Thyroid gland (tissue), 4 donors: Measurements from ENCODE around the gene GALNT18. TPM values are rescaled to one million over a fixed set of nuclear protein-coding genes. Genes with fewer than 3 reads are reported as not detected.

ENCODE experiments used
- DNase-seq, 2 donors: peaks; one replicate each; pipeline ENCODE4 v3.0.0-alpha.2; 2019
- H3K27ac ChIP-seq, 3 donors: fragments of 200-600 bp; sonication (generic); 1 replicate in 2 of 3; 2 replicates in 1 of 3; pipeline ENCODE4 v1.5.1; 2016 to 2019; ENCODE audit warnings: mild to moderate bottlenecking in 1 of 3, moderate library complexity in 1 of 3
- H3K27me3 ChIP-seq: fragments of 200-600 bp; sonication (generic); one replicate; pipeline ENCODE4 v1.5.1; 2019
- H3K36me3 ChIP-seq, 2 donors: fragments of 200-600 bp; sonication (generic); one replicate each; pipeline ENCODE4 v1.5.1; 2016 to 2019
- H3K4me1 ChIP-seq, 2 donors: fragments of 200-600 bp; sonication (generic); one replicate each; pipeline ENCODE4 v1.5.1; 2017 to 2019
- H3K4me3 ChIP-seq, 3 donors: fragments of 200-600 bp; sonication (generic); replicated peaks in 1 of 3; 1 replicate in 2 of 3; 2 replicates in 1 of 3; pipeline ENCODE4 v1.5.1; 2016; ENCODE audit warnings: mild to moderate bottlenecking in 1 of 3
- H3K9me3 ChIP-seq: fragments of 200-600 bp; sonication (generic); one replicate; pipeline ENCODE4 v1.5.1; 2017
- CTCF ChIP-seq, 6 experiments: fragments of 200-600 bp in 3 of 6; fragments of 450-650 bp in 3 of 6; sonication (generic) in 3 of 6; IDR thresholded peaks; one replicate each; pipeline ENCODE4 v1.5.1; 2016 to 2019; ENCODE audit warnings: antibody characterized with exemption in 6 of 6, mild to moderate bottlenecking in 2 of 6, inconsistent platforms in 1 of 6, moderate library complexity in 1 of 6
- POLR2A ChIP-seq, 2 donors: fragments of 450-650 bp; IDR thresholded peaks; one replicate each; pipeline ENCODE4 v1.6.1; 2017; ENCODE audit warnings: antibody characterized with exemption in 2 of 2, mild to moderate bottlenecking in 2 of 2, moderate library complexity in 1 of 2
- WGBS, 2 donors: methylation state at CpG; one replicate each; pipeline ENCODE4 v1.1.5; 2017; 5-methylcytosine and 5-hydroxymethylcytosine counted together
- intact Hi-C: fragments of 100-400 bp; cut with DNase I; formaldehyde crosslinking; loops from one replicate; pipeline ENCODE4 v1.15.1; 2023
- total RNA-seq, 4 donors: library from RNA; depleted of rRNA; stranded (reverse); fragments of >200 nt; gene quantifications; one replicate each; pipeline ENCODE4 v1.2.3, GENCODE V29; 2016

GALNT18 gene
- total RNA-seq, 4 donors from 2014 or later: 60.7 to 93.8 (median 87.5) TPM

- 91 to 98% methylated on average over 4 of the region's 4 CpGs for WGBS, 2 donors
- Histone ChIP-seq H3K4me3 (no peak overlapping the region), H3K4me1 (peaks cover 16 to 33% of the 10 kb centered on the region in 2 donors), H3K36me3 (no peaks in the 10 kb centered on the region), H3K27ac (no peak overlapping the region), H3K27me3 (no peaks in the 10 kb centered on the region), H3K9me3 (no peaks in the 10 kb centered on the region)
- intact Hi-C loops: no loop called here
- no peak for DNase-seq
- TF ChIP-seq CTCF (IDR thresholded peaks at IDR 0.05) (no peak), POLR2A (IDR thresholded peaks at IDR 0.05) (no peak)
Observed at GRCh38 chr11:11587122-11587521, 34.7 kb downstream of the GALNT18 start.

- no peak overlapping the region for H3K27ac ChIP-seq
- no peaks in the 10 kb centered on the region for H3K9me3 ChIP-seq
- DNase-seq: no peak
- 90 to 92% methylated on average over 7 of the region's 7 CpGs for WGBS, 2 donors
- intact Hi-C loops: no loop called here
- no peaks in the 10 kb centered on the region for H3K36me3 ChIP-seq
- H3K27me3 ChIP-seq: no peaks in the 10 kb centered on the region
- H3K4me1 ChIP-seq: peaks cover 19 to 40% of the 10 kb centered on the region in 2 donors
- no peak overlapping the region for H3K4me3 ChIP-seq
- no peak for TF ChIP-seq CTCF (IDR thresholded peaks at IDR 0.05)
Observed at GRCh38 chr11:11586465-11586864, 35.3 kb downstream of the GALNT18 start.

DNA sequence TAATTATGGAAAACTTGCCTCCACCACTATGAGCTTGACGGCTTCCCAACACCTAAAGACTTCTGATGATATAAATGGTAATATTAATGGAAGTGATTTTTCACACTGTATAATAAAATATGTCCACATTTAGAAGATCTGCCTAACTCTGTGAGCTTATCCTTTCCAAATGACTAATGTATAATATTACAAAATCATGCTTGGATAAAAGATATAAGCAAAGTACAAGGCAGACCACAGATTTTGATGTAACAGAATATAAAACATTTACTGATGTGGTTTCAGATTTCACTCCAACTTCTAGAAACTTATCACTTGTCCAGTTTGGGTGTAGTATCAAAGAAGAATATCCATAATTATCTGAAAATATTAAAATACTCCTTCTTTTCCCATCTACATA, 36.9 kb downstream of the GALNT18 start:
- no peak for TF ChIP-seq CTCF (IDR thresholded peaks at IDR 0.05)
- Histone ChIP-seq H3K27ac (peak overlapping the region in 1 of 3 donors; percentile 1), H3K36me3 (no peaks in the 10 kb centered on the region), H3K27me3 (no peaks in the 10 kb centered on the region), H3K4me3 (no peak overlapping the region), H3K9me3 (no peaks in the 10 kb centered on the region), H3K4me1 (peaks cover 21 to 49% of the 10 kb centered on the region in 2 donors)
- intact Hi-C loops: no loop called here
- WGBS, 2 donors: 93 to 100% methylated on average over 1 of the region's 1 CpG
- no peak for DNase-seq

DNA sequence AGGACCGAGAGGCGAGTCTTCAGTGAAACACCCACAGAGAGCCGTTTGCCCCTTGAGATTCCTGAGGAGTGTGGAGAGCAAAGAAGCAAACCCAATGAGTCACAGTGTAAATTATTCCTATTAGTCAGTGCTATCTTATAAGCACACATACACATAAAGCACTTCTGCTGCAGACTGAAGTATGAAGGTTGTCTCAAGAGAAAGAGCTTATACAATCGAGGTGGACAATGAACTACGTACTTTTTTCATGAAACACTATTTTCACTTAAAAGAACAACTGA, 37.3 kb downstream of the GALNT18 start:
- WGBS, 2 donors: 44 to 52% methylated on average over 5 of the region's 5 CpGs
- Histone ChIP-seq H3K9me3 (no peaks in the 10 kb centered on the region), H3K36me3 (no peaks in the 10 kb centered on the region), H3K27me3 (no peaks in the 10 kb centered on the region), H3K27ac (peak overlapping the region in 2 of 3 donors; percentile 1 to 48), H3K4me1 (peaks cover 18 to 46% of the 10 kb centered on the region in 2 donors), H3K4me3 (no peak overlapping the region)
- peak; percentile 50 to 56 for DNase-seq
- intact Hi-C loops: no loop called here
- no peak for TF ChIP-seq CTCF (IDR thresholded peaks at IDR 0.05)
- TF ChIP-seq POLR2A (IDR thresholded peaks at IDR 0.05): no peak

- no peak for TF ChIP-seq POLR2A (IDR thresholded peaks at IDR 0.05)
- no peak for TF ChIP-seq CTCF (IDR thresholded peaks at IDR 0.05)
- Histone ChIP-seq H3K4me1 (peaks cover 16 to 46% of the 10 kb centered on the region in 2 donors), H3K27me3 (no peaks in the 10 kb centered on the region), H3K27ac (peak overlapping the region in 2 of 3 donors; percentile 1 to 48), H3K9me3 (no peaks in the 10 kb centered on the region), H3K4me3 (no peak overlapping the region), H3K36me3 (no peaks in the 10 kb centered on the region)
- no peak for DNase-seq
- intact Hi-C loops: no loop called here
- WGBS, 2 donors: 73 to 75% methylated on average over 9 of the region's 9 CpGs
Observed at GRCh38 chr11:11583801-11584529, 37.8 kb downstream of the GALNT18 start.
